GM12878 (cell line): ENCODE data around the gene BAX. TPM values are rescaled to one million over a fixed set of nuclear protein-coding genes. Genes with fewer than 3 reads are reported as not detected.

Experiments
- CBX5 ChIP-seq: sonication (generic); IDR thresholded peaks from 2 replicates; pipeline ENCODE4 v1.6.1; 2016; ENCODE audit warnings: low read depth, moderate library complexity, mild to moderate bottlenecking, inconsistent platforms
- HCFC1 ChIP-seq: fragments of 150-350 bp; IDR thresholded peaks from 2 replicates; pipeline ENCODE4 v1.6.1; 2014; ENCODE audit warnings: low read length
- HDAC6 ChIP-seq: fragments of 200-600 bp; sonication (generic); IDR thresholded peaks from one replicate; pipeline ENCODE4 v1.8.0; 2017; ENCODE audit warnings: antibody characterized with exemption; ENCODE audit not compliant: unreplicated experiment
- IKZF2 ChIP-seq, 2 experiments: fragments of 450-650 bp; IDR thresholded peaks; 2 replicates each; pipeline ENCODE4 v1.6.1; 2017; ENCODE audit warnings: mild to moderate bottlenecking in 2 of 2, moderate library complexity in 2 of 2
- IRF4 ChIP-seq: IDR thresholded peaks from 2 replicates; pipeline ENCODE4 v1.6.1; 2011; ENCODE audit warnings: low read depth, low read length
- JUND ChIP-seq: IDR thresholded peaks from 2 replicates; pipeline ENCODE4 v1.6.1; 2012; ENCODE audit warnings: low read depth, mild to moderate bottlenecking, low read length, improper control_type of control experiment, moderate library complexity
- MEF2A ChIP-seq: IDR thresholded peaks from 2 replicates; pipeline ENCODE4 v1.6.1; 2011; ENCODE audit warnings: low read depth, mild to moderate bottlenecking, low read length, moderate library complexity; ENCODE audit not compliant: insufficient read depth
- NBN ChIP-seq: fragments of 450-650 bp; IDR thresholded peaks from 2 replicates; pipeline ENCODE4 v1.6.1; 2016
- NFYA ChIP-seq: IDR thresholded peaks from 2 replicates; pipeline ENCODE4 v1.6.1; 2011; ENCODE audit warnings: low read depth, mild to moderate bottlenecking, low read length, improper control_type of control experiment, borderline replicate concordance
- NR2C1 ChIP-seq: fragments of 450-650 bp; IDR thresholded peaks from 2 replicates; pipeline ENCODE4 v1.6.1; 2017; ENCODE audit warnings: antibody characterized with exemption, mild to moderate bottlenecking, moderate library complexity
- NRF1 ChIP-seq: conservative IDR thresholded peaks from 2 replicates; pipeline ENCODE4 v1.6.1; 2011; ENCODE audit warnings: mild to moderate bottlenecking, low read depth, low read length, improper control_type of control experiment
- PAX8 ChIP-seq: fragments of 450-650 bp; IDR thresholded peaks from 2 replicates; pipeline ENCODE4 v1.6.1; 2017; ENCODE audit warnings: mild to moderate bottlenecking, moderate library complexity
- POU2F2 ChIP-seq: IDR thresholded peaks from 3 replicates; pipeline ENCODE4 v1.6.1; 2011; ENCODE audit warnings: low read depth, mild to moderate bottlenecking, low read length, borderline replicate concordance
- RCOR1 ChIP-seq: conservative IDR thresholded peaks from 2 replicates; pipeline ENCODE4 v1.6.1; 2012; ENCODE audit warnings: low read depth, low read length, improper control_type of control experiment
- TCF7 ChIP-seq: IDR thresholded peaks from 2 replicates; pipeline ENCODE4 v1.6.1; 2014; ENCODE audit warnings: antibody characterized with exemption, borderline replicate concordance
- ZBED1 ChIP-seq: IDR thresholded peaks from 2 replicates; pipeline ENCODE4 v1.6.1; 2016; ENCODE audit warnings: borderline replicate concordance
- ZBTB33 ChIP-seq: fragments of 450-650 bp; IDR thresholded peaks from 2 replicates; pipeline ENCODE4 v1.6.1; 2017; ENCODE audit warnings: mild to moderate bottlenecking
- ZNF384 ChIP-seq: IDR thresholded peaks from 2 replicates; pipeline ENCODE4 v1.6.1; 2012; ENCODE audit warnings: low read depth, mild to moderate bottlenecking, low read length, improper control_type of control experiment, borderline replicate concordance
- polyA plus RNA-seq, 11 experiments: library from polyadenylated mRNA; depleted of rRNA in 4 of 11; unstranded in 6 of 11; stranded (reverse) in 5 of 11; fragments of >200 nt; fragmentation: Nextera tagmentation in 4 of 11; fragmentation: Illumina TruSeq in 1 of 11; extraction: Ambion mirVana in 4 of 11; extraction: Trizol in 1 of 11; gene quantifications; 1 replicate in 1 of 11; 2 replicates in 10 of 11; pipeline versions ENCODE4 v1.2.1 to v1.2.3, GENCODE V29; 2011 to 2016; ENCODE audit warnings: inconsistent platforms in 2 of 11, missing spikeins in 2 of 11, low read depth in 1 of 11
- total RNA-seq, 4 experiments: library from RNA; depleted of rRNA in 3 of 4; stranded (reverse); fragments of >200 nt in 3 of 4; fragmentation: Illumina TruSeq in 1 of 4; extraction: Trizol in 1 of 4; gene quantifications; 2 replicates each; pipeline versions ENCODE4 v1.2.1 to v1.2.3, GENCODE V29; 2013 to 2021
- TF ChIP-seq, protein P1 (sequence below): fragments of 450-650 bp; formaldehyde crosslinking; IDR thresholded peaks from 2 replicates; pipeline ENCODE4 v1.5.0; 2022; ENCODE audit warnings: mild to moderate bottlenecking, missing genetic modification characterization
- TF ChIP-seq, protein P2 (sequence below): fragments of 450-650 bp; IDR thresholded peaks from 2 replicates; pipeline ENCODE4 v1.6.1; 2016; ENCODE audit warnings: mild to moderate bottlenecking
- TF ChIP-seq, protein P3 (sequence below): IDR thresholded peaks from 2 replicates; pipeline ENCODE4 v1.6.1; 2012; ENCODE audit warnings: mild to moderate bottlenecking, low read depth, low read length

BAX gene
- total and polyA plus RNA-seq, 10 of the 15 experiments (the other 5 are each of a cell fraction or from before 2014, with no cell fraction given): 7.2 to 221 (median 137) TPM

- no peak for TF ChIP-seq NRF1
- no peak for TF ChIP-seq NFYA
- TF ChIP-seq HDAC6: no peak
- no peak for TF ChIP-seq ZNF384
- TF ChIP-seq, protein P1, sequence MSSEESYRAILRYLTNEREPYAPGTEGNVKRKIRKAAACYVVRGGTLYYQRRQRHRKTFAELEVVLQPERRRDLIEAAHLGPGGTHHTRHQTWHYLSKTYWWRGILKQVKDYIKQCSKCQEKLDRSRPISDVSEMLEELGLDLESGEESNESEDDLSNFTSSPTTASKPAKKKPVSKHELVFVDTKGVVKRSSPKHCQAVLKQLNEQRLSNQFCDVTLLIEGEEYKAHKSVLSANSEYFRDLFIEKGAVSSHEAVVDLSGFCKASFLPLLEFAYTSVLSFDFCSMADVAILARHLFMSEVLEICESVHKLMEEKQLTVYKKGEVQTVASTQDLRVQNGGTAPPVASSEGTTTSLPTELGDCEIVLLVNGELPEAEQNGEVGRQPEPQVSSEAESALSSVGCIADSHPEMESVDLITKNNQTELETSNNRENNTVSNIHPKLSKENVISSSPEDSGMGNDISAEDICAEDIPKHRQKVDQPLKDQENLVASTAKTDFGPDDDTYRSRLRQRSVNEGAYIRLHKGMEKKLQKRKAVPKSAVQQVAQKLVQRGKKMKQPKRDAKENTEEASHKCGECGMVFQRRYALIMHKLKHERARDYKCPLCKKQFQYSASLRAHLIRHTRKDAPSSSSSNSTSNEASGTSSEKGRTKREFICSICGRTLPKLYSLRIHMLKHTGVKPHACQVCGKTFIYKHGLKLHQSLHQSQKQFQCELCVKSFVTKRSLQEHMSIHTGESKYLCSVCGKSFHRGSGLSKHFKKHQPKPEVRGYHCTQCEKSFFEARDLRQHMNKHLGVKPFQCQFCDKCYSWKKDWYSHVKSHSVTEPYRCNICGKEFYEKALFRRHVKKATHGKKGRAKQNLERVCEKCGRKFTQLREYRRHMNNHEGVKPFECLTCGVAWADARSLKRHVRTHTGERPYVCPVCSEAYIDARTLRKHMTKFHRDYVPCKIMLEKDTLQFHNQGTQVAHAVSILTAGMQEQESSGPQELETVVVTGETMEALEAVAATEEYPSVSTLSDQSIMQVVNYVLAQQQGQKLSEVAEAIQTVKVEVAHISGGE (CRISPR knock-in tag): no peak; the same call in 1 of the 2 replicates
- TF ChIP-seq IRF4: no peak
- no peak for TF ChIP-seq PAX8
- TF ChIP-seq, protein P2, sequence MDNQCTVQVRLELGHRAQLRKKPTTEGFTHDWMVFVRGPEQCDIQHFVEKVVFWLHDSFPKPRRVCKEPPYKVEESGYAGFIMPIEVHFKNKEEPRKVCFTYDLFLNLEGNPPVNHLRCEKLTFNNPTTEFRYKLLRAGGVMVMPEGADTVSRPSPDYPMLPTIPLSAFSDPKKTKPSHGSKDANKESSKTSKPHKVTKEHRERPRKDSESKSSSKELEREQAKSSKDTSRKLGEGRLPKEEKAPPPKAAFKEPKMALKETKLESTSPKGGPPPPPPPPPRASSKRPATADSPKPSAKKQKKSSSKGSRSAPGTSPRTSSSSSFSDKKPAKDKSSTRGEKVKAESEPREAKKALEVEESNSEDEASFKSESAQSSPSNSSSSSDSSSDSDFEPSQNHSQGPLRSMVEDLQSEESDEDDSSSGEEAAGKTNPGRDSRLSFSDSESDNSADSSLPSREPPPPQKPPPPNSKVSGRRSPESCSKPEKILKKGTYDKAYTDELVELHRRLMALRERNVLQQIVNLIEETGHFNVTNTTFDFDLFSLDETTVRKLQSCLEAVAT: peak; percentile 47; the same call in 1 of the 2 replicates
- no peak for TF ChIP-seq CBX5
- TF ChIP-seq JUND: no peak
- TF ChIP-seq HCFC1: peak; percentile 94
- TF ChIP-seq MEF2A: no peak
- no peak for TF ChIP-seq RCOR1
- TF ChIP-seq, protein P3, sequence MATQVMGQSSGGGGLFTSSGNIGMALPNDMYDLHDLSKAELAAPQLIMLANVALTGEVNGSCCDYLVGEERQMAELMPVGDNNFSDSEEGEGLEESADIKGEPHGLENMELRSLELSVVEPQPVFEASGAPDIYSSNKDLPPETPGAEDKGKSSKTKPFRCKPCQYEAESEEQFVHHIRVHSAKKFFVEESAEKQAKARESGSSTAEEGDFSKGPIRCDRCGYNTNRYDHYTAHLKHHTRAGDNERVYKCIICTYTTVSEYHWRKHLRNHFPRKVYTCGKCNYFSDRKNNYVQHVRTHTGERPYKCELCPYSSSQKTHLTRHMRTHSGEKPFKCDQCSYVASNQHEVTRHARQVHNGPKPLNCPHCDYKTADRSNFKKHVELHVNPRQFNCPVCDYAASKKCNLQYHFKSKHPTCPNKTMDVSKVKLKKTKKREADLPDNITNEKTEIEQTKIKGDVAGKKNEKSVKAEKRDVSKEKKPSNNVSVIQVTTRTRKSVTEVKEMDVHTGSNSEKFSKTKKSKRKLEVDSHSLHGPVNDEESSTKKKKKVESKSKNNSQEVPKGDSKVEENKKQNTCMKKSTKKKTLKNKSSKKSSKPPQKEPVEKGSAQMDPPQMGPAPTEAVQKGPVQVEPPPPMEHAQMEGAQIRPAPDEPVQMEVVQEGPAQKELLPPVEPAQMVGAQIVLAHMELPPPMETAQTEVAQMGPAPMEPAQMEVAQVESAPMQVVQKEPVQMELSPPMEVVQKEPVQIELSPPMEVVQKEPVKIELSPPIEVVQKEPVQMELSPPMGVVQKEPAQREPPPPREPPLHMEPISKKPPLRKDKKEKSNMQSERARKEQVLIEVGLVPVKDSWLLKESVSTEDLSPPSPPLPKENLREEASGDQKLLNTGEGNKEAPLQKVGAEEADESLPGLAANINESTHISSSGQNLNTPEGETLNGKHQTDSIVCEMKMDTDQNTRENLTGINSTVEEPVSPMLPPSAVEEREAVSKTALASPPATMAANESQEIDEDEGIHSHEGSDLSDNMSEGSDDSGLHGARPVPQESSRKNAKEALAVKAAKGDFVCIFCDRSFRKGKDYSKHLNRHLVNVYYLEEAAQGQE: no peak
- no peak for TF ChIP-seq ZBTB33
- peak; percentile 40; the same call in 1 of the 3 replicates for TF ChIP-seq POU2F2
- peak; percentile 74 for TF ChIP-seq NR2C1
- no peak for TF ChIP-seq NBN
- TF ChIP-seq ZBED1: no peak; the same call in 1 of the 2 replicates
- no peak for TF ChIP-seq IKZF2 (IDR thresholded peaks at IDR 0.05)
- TF ChIP-seq TCF7: no peak
Observed at GRCh38 chr19:48965806-48966540, 11.3 kb downstream of the BAX start (continued).
